OCI-LY3 (cell line): ENCODE measurements around the gene KLHDC7A.

Source experiments
- H2AFZ ChIP-seq: fragments of 200-600, 300-600 bp; shearing (Covaris generic); 2 replicates; pipeline ENCODE4 v1.6.0; 2014; ENCODE audit warnings: antibody characterized with exemption, low read depth, low read length
- H3K27ac ChIP-seq: fragments of 200-600, 300-600 bp; sonication (generic); 2 replicates; pipeline ENCODE4 v1.5.1; 2014; ENCODE audit warnings: mild to moderate bottlenecking, low read length, moderate library complexity, mixed read lengths
- H3K27me3 ChIP-seq: fragments of 200-600, 300-600 bp; sonication (generic); 2 replicates; pipeline ENCODE4 v1.6.1; 2014; ENCODE audit warnings: low read depth, low read length, mixed read lengths
- H3K36me3 ChIP-seq: fragments of 200-600, 300-600 bp; sonication (generic); replicated peaks from 2 replicates; pipeline ENCODE3; 2014; ENCODE audit warnings: low read depth, low read length, mixed read lengths
- H3K4me1 ChIP-seq: fragments of 300-600, 200-600 bp; sonication (generic); 2 replicates; pipeline ENCODE4 v1.6.1; 2014; ENCODE audit warnings: low read length, mixed read lengths
- H3K4me2 ChIP-seq: fragments of 200-600, 300-600 bp; sonication (generic); 2 replicates; pipeline ENCODE4 v1.6.1; 2014; ENCODE audit warnings: low read length, mixed read lengths
- H3K4me3 ChIP-seq: fragments of 300-600, 200-600 bp; sonication (generic); 2 replicates; pipeline ENCODE4 v1.5.1; 2014; ENCODE audit warnings: antibody characterized with exemption, mild to moderate bottlenecking, low read length, moderate library complexity
- H3K79me2 ChIP-seq: fragments of 300-600, 200-600 bp; shearing (Covaris generic); 2 replicates; pipeline ENCODE4 v1.6.1; 2014; ENCODE audit warnings: mild to moderate bottlenecking, low read length, mixed read lengths
- H3K9ac ChIP-seq: fragments of 300-600, 200-600 bp; shearing (Covaris generic); 2 replicates; pipeline ENCODE4 v1.6.0; 2014; ENCODE audit warnings: mild to moderate bottlenecking, low read length, moderate library complexity
- H3K9me3 ChIP-seq: fragments of 200-600, 300-600 bp; shearing (Covaris generic); 2 replicates; pipeline ENCODE4 v1.6.1; 2014; ENCODE audit warnings: low read length, mixed read lengths; ENCODE audit not compliant: insufficient read depth
- H4K20me1 ChIP-seq: fragments of 200-600, 300-600 bp; sonication (generic); 2 replicates; pipeline ENCODE4 v1.6.1; 2016; ENCODE audit warnings: low read length, mixed read lengths; ENCODE audit not compliant: insufficient read depth
- CTCF ChIP-seq: fragments of 200-600, 300-600 bp; sonication (generic); IDR thresholded peaks from 2 replicates; pipeline ENCODE4 v1.5.1; 2014; ENCODE audit warnings: antibody characterized with exemption, low read length, low read depth
- EZH2phosphoT487 ChIP-seq: fragments of 200-600 bp; shearing (Covaris generic); IDR thresholded peaks from 2 replicates; pipeline ENCODE4 v1.6.1; 2018; ENCODE audit warnings: antibody characterized with exemption, mixed run types, low read depth

KLHDC7A gene

GRCh38 chr1:18515120-18515667 is 34.5 kb downstream of the KLHDC7A start:
- H3K36me3 ChIP-seq: no peaks in the 10 kb centered on the region
- TF ChIP-seq EZH2phosphoT487: no peak
- no peak overlapping the region for H3K27ac ChIP-seq
- H2AFZ ChIP-seq: no peak overlapping the region
- no peaks in the 10 kb centered on the region for H4K20me1 ChIP-seq
- H3K9ac ChIP-seq: no peak overlapping the region
- H3K79me2 ChIP-seq: no peaks in the 10 kb centered on the region
- H3K4me1 ChIP-seq: no peaks in the 10 kb centered on the region
- H3K27me3 ChIP-seq: no peaks in the 10 kb centered on the region
- no peak overlapping the region for H3K4me3 ChIP-seq
- H3K9me3 ChIP-seq: no peaks in the 10 kb centered on the region
- no peak overlapping the region for H3K4me2 ChIP-seq

- Histone ChIP-seq H3K79me2 (no peaks in the 10 kb centered on the region), H3K4me3 (no peak overlapping the region), H3K4me2 (no peak overlapping the region), H3K4me1 (no peaks in the 10 kb centered on the region), H2AFZ (no peak overlapping the region), H3K9me3 (no peaks in the 10 kb centered on the region), H3K27me3 (no peaks in the 10 kb centered on the region), H3K36me3 (no peaks in the 10 kb centered on the region), H3K27ac (no peak overlapping the region), H3K9ac (no peak overlapping the region), H4K20me1 (no peaks in the 10 kb centered on the region)
- no peak for TF ChIP-seq CTCF
- no peak for TF ChIP-seq EZH2phosphoT487
Measured at GRCh38 chr1:18516473-18516872, 35.7 kb downstream of the KLHDC7A start.

GRCh38 chr1:18526436-18527275 is 45.9 kb downstream of the KLHDC7A start:
- no peaks in the 10 kb centered on the region for H3K27me3 ChIP-seq
- TF ChIP-seq EZH2phosphoT487 (no peak), CTCF (no peak)
- no peaks in the 10 kb centered on the region for H3K79me2 ChIP-seq
- no peak overlapping the region for H3K4me3 ChIP-seq
- H3K9me3 ChIP-seq: no peaks in the 10 kb centered on the region
- no peak overlapping the region for H3K27ac ChIP-seq
- H3K36me3 ChIP-seq: no peaks in the 10 kb centered on the region
- H3K4me1 ChIP-seq: no peaks in the 10 kb centered on the region
- H2AFZ ChIP-seq: no peak overlapping the region
- H4K20me1 ChIP-seq: no peaks in the 10 kb centered on the region
- no peak overlapping the region for H3K4me2 ChIP-seq
- H3K9ac ChIP-seq: no peak overlapping the region

- no peak for TF ChIP-seq EZH2phosphoT487
- TF ChIP-seq CTCF: no peak
- no peaks in the 10 kb centered on the region for H3K4me1 ChIP-seq
- H3K36me3 ChIP-seq: no peaks in the 10 kb centered on the region
- no peak overlapping the region for H3K27ac ChIP-seq
- H3K9ac ChIP-seq: no peak overlapping the region
- H3K9me3 ChIP-seq: no peaks in the 10 kb centered on the region
- H2AFZ ChIP-seq: no peak overlapping the region
- H3K4me3 ChIP-seq: no peak overlapping the region
- no peak overlapping the region for H3K4me2 ChIP-seq
- H3K79me2 ChIP-seq: no peaks in the 10 kb centered on the region
- H3K27me3 ChIP-seq: no peaks in the 10 kb centered on the region
- no peaks in the 10 kb centered on the region for H4K20me1 ChIP-seq
Measured at GRCh38 chr1:18527514-18527913, 46.8 kb downstream of the KLHDC7A start.
